GM23338 (cell line): ENCODE results near the gene BICRAL.

Source experiments
- CREB1 ChIP-seq: fragments of 250-450 bp; sonication (Bioruptor Pico); IDR thresholded peaks from 2 replicates; pipeline ENCODE4 v1.5.0; 2020; ENCODE audit warnings: low read depth, mild to moderate bottlenecking, moderate library complexity
- EZH2 ChIP-seq: fragments of 200-600 bp; sonication (generic); IDR thresholded peaks from one replicate; pipeline ENCODE4 v1.8.0; 2017; ENCODE audit warnings: antibody characterized with exemption, mild to moderate bottlenecking, low read depth; ENCODE audit not compliant: unreplicated experiment
- EZH2phosphoT487 ChIP-seq: fragments of 200-600 bp; sonication (generic); IDR thresholded peaks from one replicate; pipeline ENCODE4 v1.8.1; 2018; ENCODE audit warnings: antibody characterized with exemption; ENCODE audit not compliant: unreplicated experiment
- JUNB ChIP-seq: IDR thresholded peaks from one replicate; pipeline ENCODE4 v1.6.1; 2016; ENCODE audit warnings: antibody characterized with exemption; ENCODE audit not compliant: unreplicated experiment
- NANOG ChIP-seq: IDR thresholded peaks from 2 replicates; pipeline ENCODE4 v1.6.1; 2016; ENCODE audit warnings: antibody characterized with exemption, borderline replicate concordance
- POLR2AphosphoS5 ChIP-seq: IDR thresholded peaks from 2 replicates; pipeline ENCODE4 v1.6.1; 2016; ENCODE audit warnings: antibody characterized with exemption, low read depth
- STAT1 ChIP-seq: IDR thresholded peaks from one replicate; pipeline ENCODE4 v1.6.1; 2016; ENCODE audit warnings: antibody characterized with exemption; ENCODE audit not compliant: unreplicated experiment
- ZNF114 ChIP-seq: fragments of 250-450 bp; sonication (Bioruptor Pico); IDR thresholded peaks from 2 replicates; pipeline ENCODE4 v1.5.0; 2020; ENCODE audit warnings: mild to moderate bottlenecking, moderate library complexity
- ZNF331 ChIP-seq: fragments of 250-450 bp; sonication (Bioruptor Pico); IDR thresholded peaks from 2 replicates; pipeline ENCODE4 v1.5.0; 2020; ENCODE audit warnings: low read depth, mild to moderate bottlenecking, moderate library complexity
- TF ChIP-seq, protein P1 (sequence below), 2 experiments: fragments of 200-600 bp in 1 of 2; sonication (generic) in 1 of 2; conservative IDR thresholded peaks; 2 replicates each; pipeline versions ENCODE4 v1.5.1 to v1.6.1; 2016 to 2017; ENCODE audit warnings: antibody characterized with exemption in 2 of 2, low read depth in 2 of 2, mild to moderate bottlenecking in 2 of 2, moderate library complexity in 1 of 2
- TF ChIP-seq, protein P2 (sequence below): IDR thresholded peaks from one replicate; pipeline ENCODE4 v1.6.1; 2018; ENCODE audit warnings: antibody characterized with exemption; ENCODE audit not compliant: unreplicated experiment
- TF ChIP-seq, protein P3 (sequence below): IDR thresholded peaks from 2 replicates; pipeline ENCODE4 v1.6.1; 2016; ENCODE audit warnings: antibody characterized with exemption

DNA sequence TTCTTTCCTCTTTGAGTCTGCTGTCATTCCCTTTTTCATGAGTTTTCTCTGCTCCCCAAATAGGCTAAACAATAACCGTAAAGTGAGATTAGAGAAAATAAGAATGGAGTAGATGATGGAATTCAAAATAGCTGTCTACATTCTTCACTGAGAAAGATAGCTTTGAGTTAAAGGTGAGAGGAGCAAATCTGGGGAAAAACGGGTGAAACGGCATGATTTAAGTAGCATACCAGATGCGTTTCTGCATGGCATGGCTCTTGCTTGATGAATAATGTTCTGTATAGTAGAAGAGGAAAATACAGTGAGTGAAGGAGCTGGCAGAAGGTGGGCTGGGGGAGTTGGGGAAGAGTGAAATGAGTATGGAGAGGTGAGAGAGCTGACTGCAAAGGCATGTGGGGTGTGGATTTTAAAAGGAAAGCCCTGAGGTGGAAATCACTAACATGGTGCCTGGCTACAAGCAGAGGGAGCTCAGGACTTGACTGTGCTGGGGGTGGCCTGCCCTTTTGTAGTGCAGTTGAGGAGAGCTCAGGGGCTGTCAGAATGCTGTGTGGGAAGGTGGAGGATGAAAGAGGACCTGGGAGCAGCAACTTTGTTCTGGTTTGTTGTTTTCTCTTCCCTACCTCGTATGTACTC lies 8.8 kb downstream of the BICRAL start:
- TF ChIP-seq, protein P1, sequence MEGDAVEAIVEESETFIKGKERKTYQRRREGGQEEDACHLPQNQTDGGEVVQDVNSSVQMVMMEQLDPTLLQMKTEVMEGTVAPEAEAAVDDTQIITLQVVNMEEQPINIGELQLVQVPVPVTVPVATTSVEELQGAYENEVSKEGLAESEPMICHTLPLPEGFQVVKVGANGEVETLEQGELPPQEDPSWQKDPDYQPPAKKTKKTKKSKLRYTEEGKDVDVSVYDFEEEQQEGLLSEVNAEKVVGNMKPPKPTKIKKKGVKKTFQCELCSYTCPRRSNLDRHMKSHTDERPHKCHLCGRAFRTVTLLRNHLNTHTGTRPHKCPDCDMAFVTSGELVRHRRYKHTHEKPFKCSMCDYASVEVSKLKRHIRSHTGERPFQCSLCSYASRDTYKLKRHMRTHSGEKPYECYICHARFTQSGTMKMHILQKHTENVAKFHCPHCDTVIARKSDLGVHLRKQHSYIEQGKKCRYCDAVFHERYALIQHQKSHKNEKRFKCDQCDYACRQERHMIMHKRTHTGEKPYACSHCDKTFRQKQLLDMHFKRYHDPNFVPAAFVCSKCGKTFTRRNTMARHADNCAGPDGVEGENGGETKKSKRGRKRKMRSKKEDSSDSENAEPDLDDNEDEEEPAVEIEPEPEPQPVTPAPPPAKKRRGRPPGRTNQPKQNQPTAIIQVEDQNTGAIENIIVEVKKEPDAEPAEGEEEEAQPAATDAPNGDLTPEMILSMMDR (conservative IDR thresholded peaks at IDR 0.05; ENCODE audit: low read depth in 2 of 2): peak in 1 of 2 experiments; percentile 20; a peak in 2 of 4 replicates
- no peak for TF ChIP-seq JUNB
- TF ChIP-seq EZH2phosphoT487: no peak
- no peak for TF ChIP-seq EZH2
- TF ChIP-seq POLR2AphosphoS5: peak; percentile 35; the same call in 1 of the 2 replicates
- no peak for TF ChIP-seq CREB1 (CRISPR knock-in tag)
- TF ChIP-seq, protein P2, sequence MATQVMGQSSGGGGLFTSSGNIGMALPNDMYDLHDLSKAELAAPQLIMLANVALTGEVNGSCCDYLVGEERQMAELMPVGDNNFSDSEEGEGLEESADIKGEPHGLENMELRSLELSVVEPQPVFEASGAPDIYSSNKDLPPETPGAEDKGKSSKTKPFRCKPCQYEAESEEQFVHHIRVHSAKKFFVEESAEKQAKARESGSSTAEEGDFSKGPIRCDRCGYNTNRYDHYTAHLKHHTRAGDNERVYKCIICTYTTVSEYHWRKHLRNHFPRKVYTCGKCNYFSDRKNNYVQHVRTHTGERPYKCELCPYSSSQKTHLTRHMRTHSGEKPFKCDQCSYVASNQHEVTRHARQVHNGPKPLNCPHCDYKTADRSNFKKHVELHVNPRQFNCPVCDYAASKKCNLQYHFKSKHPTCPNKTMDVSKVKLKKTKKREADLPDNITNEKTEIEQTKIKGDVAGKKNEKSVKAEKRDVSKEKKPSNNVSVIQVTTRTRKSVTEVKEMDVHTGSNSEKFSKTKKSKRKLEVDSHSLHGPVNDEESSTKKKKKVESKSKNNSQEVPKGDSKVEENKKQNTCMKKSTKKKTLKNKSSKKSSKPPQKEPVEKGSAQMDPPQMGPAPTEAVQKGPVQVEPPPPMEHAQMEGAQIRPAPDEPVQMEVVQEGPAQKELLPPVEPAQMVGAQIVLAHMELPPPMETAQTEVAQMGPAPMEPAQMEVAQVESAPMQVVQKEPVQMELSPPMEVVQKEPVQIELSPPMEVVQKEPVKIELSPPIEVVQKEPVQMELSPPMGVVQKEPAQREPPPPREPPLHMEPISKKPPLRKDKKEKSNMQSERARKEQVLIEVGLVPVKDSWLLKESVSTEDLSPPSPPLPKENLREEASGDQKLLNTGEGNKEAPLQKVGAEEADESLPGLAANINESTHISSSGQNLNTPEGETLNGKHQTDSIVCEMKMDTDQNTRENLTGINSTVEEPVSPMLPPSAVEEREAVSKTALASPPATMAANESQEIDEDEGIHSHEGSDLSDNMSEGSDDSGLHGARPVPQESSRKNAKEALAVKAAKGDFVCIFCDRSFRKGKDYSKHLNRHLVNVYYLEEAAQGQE: no peak
- no peak for TF ChIP-seq NANOG
- TF ChIP-seq, protein P3, sequence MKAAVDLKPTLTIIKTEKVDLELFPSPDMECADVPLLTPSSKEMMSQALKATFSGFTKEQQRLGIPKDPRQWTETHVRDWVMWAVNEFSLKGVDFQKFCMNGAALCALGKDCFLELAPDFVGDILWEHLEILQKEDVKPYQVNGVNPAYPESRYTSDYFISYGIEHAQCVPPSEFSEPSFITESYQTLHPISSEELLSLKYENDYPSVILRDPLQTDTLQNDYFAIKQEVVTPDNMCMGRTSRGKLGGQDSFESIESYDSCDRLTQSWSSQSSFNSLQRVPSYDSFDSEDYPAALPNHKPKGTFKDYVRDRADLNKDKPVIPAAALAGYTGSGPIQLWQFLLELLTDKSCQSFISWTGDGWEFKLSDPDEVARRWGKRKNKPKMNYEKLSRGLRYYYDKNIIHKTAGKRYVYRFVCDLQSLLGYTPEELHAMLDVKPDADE: no peak
- no peak for TF ChIP-seq ZNF331 (CRISPR knock-in tag)
- TF ChIP-seq STAT1: no peak
- no peak for TF ChIP-seq ZNF114 (CRISPR knock-in tag)
